Endothelial cell of umbilical vein (primary cell): ENCODE results near the gene DOC2B. TPM values are rescaled to one million over a fixed set of nuclear protein-coding genes. Genes with fewer than 3 reads are reported as not detected.
"Not testable (repeated sequence)": the region's sequence is repeated elsewhere in the genome, so short reads cannot be mapped to it uniquely, and the experiment has no call there.

Source experiments
- BruUV-seq: library from RNA; stranded (reverse); fragments of 400-500 nt; replicated peaks from 2 replicates; lab custom pipeline; 2021; lab: Mats Ljungman, UMichigan
- CTCF ChIA-PET: fragments of 300-600, 350-600 bp; sonication (Branson Sonifier 250); formaldehyde crosslinking; loops from one replicate; lab custom pipeline; 2021; ENCODE audit warnings: antibody characterized with exemption, inconsistent platforms; lab: Charles Lee
- POLR2A ChIA-PET: fragments of 300-600, 350-600 bp; sonication (Branson Sonifier 250); formaldehyde crosslinking; loops from one replicate; lab custom pipeline; 2021; ENCODE audit warnings: antibody characterized with exemption, inconsistent platforms; lab: Charles Lee
- DNase-seq: peaks from one replicate; pipeline ENCODE4 v3.0.0-alpha.2; 2011; ENCODE audit warnings: low read depth, low spot score
- FAIRE-seq: peaks from 2 replicates; lab custom pipeline; 2011; peaks lifted over from hg19 to GRCh38; lab: Jason Lieb, UNC
- H2AFZ ChIP-seq: 2 replicates; pipeline ENCODE4 v1.6.0; 2012; ENCODE audit warnings: low read depth, low read length, control low read depth, inconsistent platforms
- H3K27ac ChIP-seq: 2 replicates; pipeline ENCODE4 v1.5.1; 2011; ENCODE audit warnings: low read depth, mild to moderate bottlenecking, control low read depth, low read length, moderate library complexity; ENCODE audit not compliant: insufficient read depth
- H3K27me3 ChIP-seq, 2 experiments: 2 replicates each; pipeline versions ENCODE4 v1.6.0 to v1.6.1; 2011; ENCODE audit warnings: low read length in 2 of 2, mixed read lengths in 1 of 2; ENCODE audit not compliant: control insufficient read depth in 2 of 2, insufficient read depth in 2 of 2
- H3K36me3 ChIP-seq, 2 experiments: 2 replicates in 1 of 2; 3 replicates in 1 of 2; pipeline ENCODE4 v1.5.1; 2011; ENCODE audit warnings: low read length in 2 of 2, mild to moderate bottlenecking in 1 of 2, moderate library complexity in 1 of 2; ENCODE audit not compliant: control insufficient read depth in 2 of 2, insufficient read depth in 2 of 2; ENCODE audit errors: extremely low read depth in 1 of 2
- H3K4me1 ChIP-seq: 3 replicates; pipeline ENCODE4 v1.5.1; 2011; ENCODE audit warnings: mild to moderate bottlenecking, low read length; ENCODE audit not compliant: control insufficient read depth, insufficient read depth; ENCODE audit errors: extremely low read depth
- H3K4me2 ChIP-seq: 2 replicates; pipeline ENCODE4 v1.6.1; 2011; ENCODE audit warnings: low read length, control low read depth, mixed read lengths; ENCODE audit not compliant: insufficient read depth
- H3K4me3 ChIP-seq, 3 experiments: fragments of 200-600 bp in 1 of 3; sonication (generic), shearing (Covaris generic) in 1 of 3; replicated peaks in 1 of 3; 2 replicates each; pipeline ENCODE4 v1.5.1; 2011 to 2016; ENCODE audit warnings: control low read depth in 3 of 3, low read length in 3 of 3, mild to moderate bottlenecking in 2 of 3, inconsistent platforms in 1 of 3, low read depth in 1 of 3, moderate library complexity in 1 of 3; ENCODE audit not compliant: insufficient read depth in 1 of 3
- H3K79me2 ChIP-seq: 2 replicates; pipeline ENCODE4 v1.6.0; 2012; ENCODE audit warnings: low read length, inconsistent platforms; ENCODE audit not compliant: control insufficient read depth, insufficient read depth
- H3K9ac ChIP-seq: replicated peaks from 2 replicates; pipeline ENCODE3; 2011; ENCODE audit warnings: low read length, control low read depth; ENCODE audit not compliant: insufficient read depth; ENCODE audit errors: extremely low read depth
- H3K9me1 ChIP-seq: replicated peaks from 3 replicates; pipeline ENCODE4 v1.6.0; 2011; ENCODE audit warnings: mild to moderate bottlenecking, low read length; ENCODE audit not compliant: control insufficient read depth, insufficient read depth; ENCODE audit errors: extremely low read depth
- H3K9me3 ChIP-seq: replicated peaks from 2 replicates; pipeline ENCODE4 v1.5.1; 2012; ENCODE audit warnings: low read length, inconsistent platforms; ENCODE audit not compliant: control insufficient read depth, insufficient read depth
- H4K20me1 ChIP-seq: replicated peaks from 2 replicates; pipeline ENCODE3; 2011; ENCODE audit warnings: mild to moderate bottlenecking, low read length; ENCODE audit not compliant: control insufficient read depth, insufficient read depth; ENCODE audit errors: extremely low read depth
- CTCF ChIP-seq, 2 donors: IDR thresholded peaks; 1 replicate in 1 of 2; 2 replicates in 1 of 2; pipeline ENCODE4 v1.5.1; 2011; ENCODE audit warnings: low read length in 2 of 2, mild to moderate bottlenecking in 2 of 2, moderate library complexity in 2 of 2, control low read depth in 1 of 2, inconsistent platforms in 1 of 2, low read depth in 1 of 2; ENCODE audit not compliant: insufficient read depth in 1 of 2; ENCODE audit errors: extremely low read depth in 1 of 2
- FOS ChIP-seq: IDR thresholded peaks from 2 replicates; pipeline ENCODE4 v1.6.1; 2011; ENCODE audit warnings: mild to moderate bottlenecking, low read length, moderate library complexity, borderline replicate concordance; ENCODE audit not compliant: insufficient read depth
- GATA2 ChIP-seq: IDR thresholded peaks from 2 replicates; pipeline ENCODE4 v1.7.0; 2011; ENCODE audit warnings: low read depth, mild to moderate bottlenecking, moderate library complexity, mixed read lengths, low read length; ENCODE audit not compliant: insufficient read length, insufficient read depth
- JUN ChIP-seq: IDR thresholded peaks from 2 replicates; pipeline ENCODE4 v1.6.1; 2011; ENCODE audit warnings: borderline replicate concordance, low read depth; ENCODE audit not compliant: insufficient read length, insufficient read depth
- MYC ChIP-seq: IDR thresholded peaks from one replicate; pipeline ENCODE4 v1.6.1; 2011; ENCODE audit warnings: mild to moderate bottlenecking, low read depth, low read length
- POLR2AphosphoS5 ChIP-seq: IDR thresholded peaks from 2 replicates; pipeline ENCODE4 v1.6.1; 2012; ENCODE audit warnings: low read depth, mild to moderate bottlenecking, control low read depth, low read length, moderate library complexity; ENCODE audit not compliant: insufficient read depth
- dilution Hi-C: fragments of 300-500 bp; cut with MboI; formaldehyde crosslinking; loops from one replicate; pipeline ENCODE4 v1.15.0; 2019; ENCODE audit warnings: low sequenced_read_pairs; ENCODE audit not compliant: extremely low pct_ligation_motif_present
- intact Hi-C: fragments of 100-400 bp; cut with micrococcal nuclease; formaldehyde crosslinking; loops from one replicate; pipeline ENCODE4 v1.10.0; 2022
- polyA plus RNA-seq, 4 experiments: library from polyadenylated mRNA; depleted of rRNA in 3 of 4; stranded (reverse) in 3 of 4; unstranded in 1 of 4; fragments of >200 nt; gene quantifications; 2 replicates each; pipeline versions ENCODE4 v1.2.1 to v1.2.3, GENCODE V29; 2011 to 2012; ENCODE audit warnings: missing spikeins in 1 of 4
- total RNA-seq: library from RNA; stranded (reverse); gene quantifications from 2 replicates; pipeline ENCODE4 v1.2.3, GENCODE V29; 2021

The DOC2B gene
- total and polyA plus RNA-seq, 2 donors (not counting 3 experiments of a cell fraction or from before 2014, with no cell fraction given), result 0.10 to 0.22 TPM

GRCh38 chr17:226108-227077, 44.9 kb upstream of the DOC2B start:
- Histone ChIP-seq H2AFZ (no peak overlapping the region), H3K9ac (no peak overlapping the region), H3K4me2 (no peak overlapping the region), H4K20me1 (no peaks in the 10 kb centered on the region), H3K36me3 (no peaks in the 10 kb centered on the region), H3K79me2 (no peaks in the 10 kb centered on the region), H3K4me1 (peaks cover 15% of the 10 kb centered on the region), H3K9me1 (no peaks in the 10 kb centered on the region), H3K9me3 (no peaks in the 10 kb centered on the region), H3K27me3 (no peaks in the 10 kb centered on the region), H3K27ac (no peak overlapping the region), H3K4me3 (no peak overlapping the region)
- CTCF ChIA-PET, result interaction anchor here (0.9 to 1.3 kb wide), 2 partner anchors 26 to 474 kb away, joined by 3 read pairs; no protein-coding TSS in a partner anchor
- no TSS peak for BruUV-seq
- intact Hi-C loops, result no loop called here
- FAIRE-seq (no peak), DNase-seq (no peak)
- TF ChIP-seq GATA2, result no peak
- TF ChIP-seq MYC, result no peak
- dilution Hi-C loops, result no loop called here
- POLR2A ChIA-PET, result no interaction called here

- H3K9ac ChIP-seq, result no peak overlapping the region
- H3K4me1 ChIP-seq, result peaks cover 15% of the 10 kb centered on the region
- TF ChIP-seq GATA2, result no peak
- TF ChIP-seq JUN, result no peak
- TF ChIP-seq POLR2AphosphoS5, result no peak
- TF ChIP-seq FOS, result no peak
- TF ChIP-seq CTCF (IDR thresholded peaks at IDR 0.05; ENCODE audit: extremely low read depth in 1 of 2, insufficient read depth in 1 of 2, low read depth in 1 of 2, low read length in 2 of 2), result no peak
- H3K27me3 ChIP-seq, result no peaks in the 10 kb centered on the region
- POLR2A ChIA-PET, result no interaction called here
- FAIRE-seq (no peak), DNase-seq (no peak)
- no peaks in the 10 kb centered on the region for H4K20me1 ChIP-seq
- H3K27ac ChIP-seq, result no peak overlapping the region
- no peaks in the 10 kb centered on the region for H3K79me2 ChIP-seq
- H3K9me3 ChIP-seq, result no peaks in the 10 kb centered on the region
- no peaks in the 10 kb centered on the region for H3K9me1 ChIP-seq
- H3K36me3 ChIP-seq, result no peaks in the 10 kb centered on the region
- intact Hi-C loops, result no loop called here
- no peak overlapping the region for H3K4me2 ChIP-seq
- no peak overlapping the region for H2AFZ ChIP-seq
- no TSS peak for BruUV-seq
- dilution Hi-C loops, result no loop called here
- CTCF ChIA-PET, result interaction anchor here (0.9 kb wide), 1 partner anchor 475 kb away, joined by 3 read pairs; no protein-coding TSS in a partner anchor
- no peak overlapping the region for H3K4me3 ChIP-seq
Observed at GRCh38 chr17:225551-225950, 44.1 kb upstream of the DOC2B start.

- H3K27me3 ChIP-seq, dilution Hi-C loops, H3K79me2 ChIP-seq, POLR2A ChIA-PET, H2AFZ ChIP-seq, H3K9me3 ChIP-seq, H3K27ac ChIP-seq, DNase-seq, H3K9ac ChIP-seq, intact Hi-C loops, H3K9me1 ChIP-seq, BruUV-seq, FAIRE-seq, H4K20me1 ChIP-seq, CTCF ChIA-PET, H3K4me2 ChIP-seq, H3K4me3 ChIP-seq, H3K36me3 ChIP-seq: not testable (repeated sequence)
- H3K4me1 ChIP-seq, result peaks cover 14% of the 10 kb centered on the region
Observed at GRCh38 chr17:224576-224975, 43.1 kb upstream of the DOC2B start.
